Neural cell (in vitro differentiated cells): ENCODE measurements around the gene SLC22A23. TPM values are rescaled to one million over a fixed set of nuclear protein-coding genes. Genes with fewer than 3 reads are reported as not detected.

Experiments used
- H2AFZ ChIP-seq: fragments of 200-600, 300-800 bp; sonication (generic), shearing (Covaris generic); 2 replicates; pipeline ENCODE4 v1.6.0; 2014; ENCODE audit warnings: low read depth, mild to moderate bottlenecking, antibody characterized with exemption, low read length, moderate library complexity
- H3F3A ChIP-seq: fragments of 200-600 bp; shearing (Covaris generic); 2 replicates; pipeline ENCODE4 v1.6.1; 2016; ENCODE audit warnings: mild to moderate bottlenecking, moderate library complexity, mixed read lengths, antibody characterized with exemption, low read length; ENCODE audit not compliant: insufficient read depth, poor library complexity, severe bottlenecking
- H3K27ac ChIP-seq: fragments of 200-600, 300-800 bp; sonication (generic), shearing (Covaris generic); 2 replicates; pipeline ENCODE4 v1.5.1; 2014; ENCODE audit warnings: mild to moderate bottlenecking, low read length, moderate library complexity
- H3K27me3 ChIP-seq: fragments of 300-800, 200-600 bp; sonication (generic), shearing (Covaris generic); 2 replicates; pipeline ENCODE4 v1.6.0; 2014; ENCODE audit warnings: mild to moderate bottlenecking, low read depth, low read length, moderate library complexity; ENCODE audit not compliant: insufficient read depth
- H3K36me3 ChIP-seq: fragments of 300-800, 200-600 bp; sonication (generic), shearing (Covaris generic); 2 replicates; pipeline ENCODE4 v1.5.1; 2014; ENCODE audit warnings: mild to moderate bottlenecking, antibody characterized with exemption, low read length, moderate library complexity; ENCODE audit not compliant: insufficient read depth
- H3K4me2 ChIP-seq: fragments of 300-800, 200-600 bp; sonication (generic), shearing (Covaris generic); 2 replicates; pipeline ENCODE4 v1.6.0; 2014; ENCODE audit warnings: mild to moderate bottlenecking, low read length
- H3K4me3 ChIP-seq: fragments of 300-800, 200-600 bp; sonication (generic), shearing (Covaris generic); 2 replicates; pipeline ENCODE4 v1.5.1; 2014; ENCODE audit warnings: mild to moderate bottlenecking, low read length, moderate library complexity
- H3K79me2 ChIP-seq: fragments of 200-600 bp; shearing (Covaris generic); replicated peaks from 2 replicates; pipeline ENCODE4 v1.6.0; 2014; ENCODE audit warnings: mild to moderate bottlenecking, low read length, moderate library complexity; ENCODE audit not compliant: insufficient read depth
- H3K9ac ChIP-seq: fragments of 300-800, 200-600 bp; sonication (generic), shearing (Covaris generic); 2 replicates; pipeline ENCODE4 v1.6.1; 2016; ENCODE audit warnings: mild to moderate bottlenecking, low read length, mixed read lengths
- H3K9me2 ChIP-seq: fragments of 200-600 bp; shearing (Covaris generic); 2 replicates; pipeline ENCODE4 v1.6.1; 2016; ENCODE audit warnings: mild to moderate bottlenecking, low read length, mixed read lengths; ENCODE audit not compliant: insufficient read depth
- H3K9me3 ChIP-seq: fragments of 200-600, 300-800 bp; sonication (generic), shearing (Covaris generic); 2 replicates; pipeline ENCODE4 v1.6.1; 2016; ENCODE audit warnings: mild to moderate bottlenecking, mixed run types, low read length, moderate library complexity, mixed read lengths
- H4K20me1 ChIP-seq: fragments of 200-600 bp; shearing (Covaris generic); 2 replicates; pipeline ENCODE4 v1.6.1; 2016; ENCODE audit warnings: mild to moderate bottlenecking, mixed run types; ENCODE audit not compliant: insufficient read depth
- EP300 ChIP-seq: fragments of 450-650 bp; conservative IDR thresholded peaks from 2 replicates; pipeline ENCODE4 v1.6.1; 2014; ENCODE audit warnings: antibody characterized with exemption, mild to moderate bottlenecking, moderate library complexity; ENCODE audit not compliant: poor library complexity, severe bottlenecking
- EZH2 ChIP-seq: fragments of 200-600, 300-800 bp; shearing (Covaris generic), sonication (generic); IDR thresholded peaks from 2 replicates; pipeline ENCODE4 v1.6.1; 2014; ENCODE audit warnings: antibody characterized with exemption, low read length, borderline replicate concordance, mild to moderate bottlenecking; ENCODE audit not compliant: insufficient read depth, poor library complexity, severe bottlenecking
- MXI1 ChIP-seq: fragments of 450-650 bp; conservative IDR thresholded peaks from 2 replicates; pipeline ENCODE4 v1.6.1; 2014; ENCODE audit warnings: antibody characterized with exemption, mild to moderate bottlenecking; ENCODE audit not compliant: poor library complexity, severe bottlenecking
- POLR2AphosphoS5 ChIP-seq: IDR thresholded peaks from 2 replicates; pipeline ENCODE4 v1.6.1; 2012
- RAD21 ChIP-seq: fragments of 450-650 bp; conservative IDR thresholded peaks from 2 replicates; pipeline ENCODE4 v1.6.1; 2014; ENCODE audit warnings: antibody characterized with exemption, mild to moderate bottlenecking, moderate library complexity
- SMC3 ChIP-seq: fragments of 450-650 bp; conservative IDR thresholded peaks from 2 replicates; pipeline ENCODE4 v1.6.1; 2014; ENCODE audit warnings: antibody characterized with exemption, mild to moderate bottlenecking, moderate library complexity; ENCODE audit not compliant: poor library complexity
- TAF1 ChIP-seq: IDR thresholded peaks from 2 replicates; pipeline ENCODE4 v1.6.1; 2012; ENCODE audit warnings: low read depth
- polyA plus RNA-seq: library from polyadenylated mRNA; depleted of rRNA; stranded (reverse); fragments of >200 nt; gene quantifications from 2 replicates; pipeline ENCODE4 v1.2.3, GENCODE V29; 2014
- TF ChIP-seq, protein P1 (sequence below): IDR thresholded peaks from 2 replicates; pipeline ENCODE4 v1.6.1; 2012; ENCODE audit warnings: borderline replicate concordance
- TF ChIP-seq, protein P2 (sequence below): fragments of 450-650 bp; IDR thresholded peaks from 2 replicates; pipeline ENCODE4 v1.5.1; 2014; ENCODE audit warnings: antibody characterized with exemption, mild to moderate bottlenecking, moderate library complexity; ENCODE audit not compliant: poor library complexity, severe bottlenecking

Gene SLC22A23
- polyA plus RNA-seq, 1 donor from 2014 or later, result 8.8 TPM

DNA sequence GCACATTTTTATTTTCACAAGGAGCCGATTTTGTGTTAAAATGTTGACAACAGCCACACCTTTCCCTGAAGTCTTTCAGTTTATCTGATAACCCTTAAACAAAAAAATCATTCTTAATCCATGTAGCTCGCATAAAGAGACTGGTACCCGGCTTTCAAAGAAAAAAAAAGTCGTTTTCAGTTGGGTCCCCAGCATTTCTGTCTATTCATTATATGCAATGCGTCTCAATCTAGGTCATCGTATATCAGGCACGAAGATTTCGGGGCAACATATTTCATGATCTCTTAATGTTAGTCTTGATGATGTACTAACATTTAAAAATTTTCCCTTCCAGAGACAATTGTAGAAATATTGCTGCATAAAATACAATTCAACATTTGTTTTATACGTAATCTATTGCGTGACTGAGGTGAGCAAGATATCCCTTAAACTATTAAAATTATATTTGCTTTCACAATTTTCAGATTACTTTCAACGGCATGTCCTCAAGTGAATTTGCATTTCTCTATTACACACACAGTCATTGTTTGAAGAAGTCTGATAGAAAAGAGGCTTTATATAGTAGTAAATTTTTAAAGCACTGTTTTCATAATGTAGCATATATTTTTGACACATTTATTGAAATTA is 226.5 kb downstream of the SLC22A23 start:
- Histone ChIP-seq H4K20me1 (peaks cover 19% of the 10 kb centered on the region), H3K79me2 (peaks cover 81% of the 10 kb centered on the region), H3K9me3 (no peaks in the 10 kb centered on the region), H3K36me3 (peaks cover 5% of the 10 kb centered on the region), H3K27me3 (no peaks in the 10 kb centered on the region), H3F3A (peaks cover 15% of the 10 kb centered on the region), H3K9ac (peak overlapping the region; percentile 100), H3K4me2 (peak overlapping the region; percentile 96), H3K9me2 (no peaks in the 10 kb centered on the region), H3K4me3 (peak overlapping the region; percentile 82), H2AFZ (no peak overlapping the region), H3K27ac (peak overlapping the region; percentile 100)
- TF ChIP-seq, protein P1, sequence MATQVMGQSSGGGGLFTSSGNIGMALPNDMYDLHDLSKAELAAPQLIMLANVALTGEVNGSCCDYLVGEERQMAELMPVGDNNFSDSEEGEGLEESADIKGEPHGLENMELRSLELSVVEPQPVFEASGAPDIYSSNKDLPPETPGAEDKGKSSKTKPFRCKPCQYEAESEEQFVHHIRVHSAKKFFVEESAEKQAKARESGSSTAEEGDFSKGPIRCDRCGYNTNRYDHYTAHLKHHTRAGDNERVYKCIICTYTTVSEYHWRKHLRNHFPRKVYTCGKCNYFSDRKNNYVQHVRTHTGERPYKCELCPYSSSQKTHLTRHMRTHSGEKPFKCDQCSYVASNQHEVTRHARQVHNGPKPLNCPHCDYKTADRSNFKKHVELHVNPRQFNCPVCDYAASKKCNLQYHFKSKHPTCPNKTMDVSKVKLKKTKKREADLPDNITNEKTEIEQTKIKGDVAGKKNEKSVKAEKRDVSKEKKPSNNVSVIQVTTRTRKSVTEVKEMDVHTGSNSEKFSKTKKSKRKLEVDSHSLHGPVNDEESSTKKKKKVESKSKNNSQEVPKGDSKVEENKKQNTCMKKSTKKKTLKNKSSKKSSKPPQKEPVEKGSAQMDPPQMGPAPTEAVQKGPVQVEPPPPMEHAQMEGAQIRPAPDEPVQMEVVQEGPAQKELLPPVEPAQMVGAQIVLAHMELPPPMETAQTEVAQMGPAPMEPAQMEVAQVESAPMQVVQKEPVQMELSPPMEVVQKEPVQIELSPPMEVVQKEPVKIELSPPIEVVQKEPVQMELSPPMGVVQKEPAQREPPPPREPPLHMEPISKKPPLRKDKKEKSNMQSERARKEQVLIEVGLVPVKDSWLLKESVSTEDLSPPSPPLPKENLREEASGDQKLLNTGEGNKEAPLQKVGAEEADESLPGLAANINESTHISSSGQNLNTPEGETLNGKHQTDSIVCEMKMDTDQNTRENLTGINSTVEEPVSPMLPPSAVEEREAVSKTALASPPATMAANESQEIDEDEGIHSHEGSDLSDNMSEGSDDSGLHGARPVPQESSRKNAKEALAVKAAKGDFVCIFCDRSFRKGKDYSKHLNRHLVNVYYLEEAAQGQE, result no peak
- TF ChIP-seq RAD21 (no peak), MXI1 (no peak), EZH2 (no peak), SMC3 (no peak), TAF1 (no peak), POLR2AphosphoS5 (no peak), EP300 (no peak)
- TF ChIP-seq, protein P2, sequence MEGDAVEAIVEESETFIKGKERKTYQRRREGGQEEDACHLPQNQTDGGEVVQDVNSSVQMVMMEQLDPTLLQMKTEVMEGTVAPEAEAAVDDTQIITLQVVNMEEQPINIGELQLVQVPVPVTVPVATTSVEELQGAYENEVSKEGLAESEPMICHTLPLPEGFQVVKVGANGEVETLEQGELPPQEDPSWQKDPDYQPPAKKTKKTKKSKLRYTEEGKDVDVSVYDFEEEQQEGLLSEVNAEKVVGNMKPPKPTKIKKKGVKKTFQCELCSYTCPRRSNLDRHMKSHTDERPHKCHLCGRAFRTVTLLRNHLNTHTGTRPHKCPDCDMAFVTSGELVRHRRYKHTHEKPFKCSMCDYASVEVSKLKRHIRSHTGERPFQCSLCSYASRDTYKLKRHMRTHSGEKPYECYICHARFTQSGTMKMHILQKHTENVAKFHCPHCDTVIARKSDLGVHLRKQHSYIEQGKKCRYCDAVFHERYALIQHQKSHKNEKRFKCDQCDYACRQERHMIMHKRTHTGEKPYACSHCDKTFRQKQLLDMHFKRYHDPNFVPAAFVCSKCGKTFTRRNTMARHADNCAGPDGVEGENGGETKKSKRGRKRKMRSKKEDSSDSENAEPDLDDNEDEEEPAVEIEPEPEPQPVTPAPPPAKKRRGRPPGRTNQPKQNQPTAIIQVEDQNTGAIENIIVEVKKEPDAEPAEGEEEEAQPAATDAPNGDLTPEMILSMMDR, result no peak

DNA sequence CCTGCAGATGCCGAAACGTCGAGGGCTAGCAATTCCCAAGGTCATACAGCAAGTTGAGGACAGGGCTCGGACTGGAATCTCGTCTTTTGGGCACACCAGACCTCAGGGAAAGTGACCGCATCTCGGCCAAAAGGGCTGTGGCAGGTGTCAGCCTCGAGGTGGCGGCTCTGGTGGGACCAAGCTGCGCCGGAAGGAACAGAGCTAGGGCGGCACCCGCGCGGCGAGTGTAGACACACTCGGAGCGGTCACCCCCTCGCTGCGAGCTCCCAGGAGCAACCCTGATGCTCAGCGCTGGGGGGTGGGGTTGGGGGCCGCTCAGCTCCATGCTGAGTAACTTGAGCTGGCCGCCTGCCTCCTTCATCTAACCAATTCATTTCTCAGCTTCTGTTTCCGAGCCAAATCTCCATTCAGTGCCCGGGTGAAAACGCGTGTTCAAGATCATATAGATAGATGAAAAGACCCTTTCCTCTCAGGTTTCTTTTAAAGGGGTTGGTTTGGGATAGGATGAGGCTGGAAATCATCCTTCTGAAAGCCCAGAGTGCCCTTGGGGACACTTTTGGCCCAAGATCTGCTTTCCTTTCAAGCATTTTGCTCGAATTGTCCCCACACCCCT is 227.2 kb downstream of the SLC22A23 start:
- no peak for TF ChIP-seq RAD21
- peak; percentile 76 for TF ChIP-seq POLR2AphosphoS5
- no peak for TF ChIP-seq EZH2
- TF ChIP-seq, protein P2, result peak; percentile 26
- TF ChIP-seq, protein P1, result peak; percentile 69
- Histone ChIP-seq H3K27me3 (no peaks in the 10 kb centered on the region), H3K79me2 (peaks cover 74% of the 10 kb centered on the region), H3K9me2 (no peaks in the 10 kb centered on the region), H3K9me3 (no peaks in the 10 kb centered on the region), H3K27ac (peak overlapping the region; percentile 100), H3F3A (peaks cover 15% of the 10 kb centered on the region), H4K20me1 (peaks cover 19% of the 10 kb centered on the region), H3K36me3 (peaks cover 5% of the 10 kb centered on the region), H3K9ac (peak overlapping the region; percentile 100), H3K4me2 (peak overlapping the region; percentile 96), H2AFZ (no peak overlapping the region), H3K4me3 (peak overlapping the region; percentile 82)
